Islet precursor cell (in vitro differentiated cells): Measurements from ENCODE around the gene MAST4.
"Not testable (repeated sequence)": the region's sequence is repeated elsewhere in the genome, so short reads cannot be mapped to it uniquely, and the experiment has no call there.

Experiments used
- DNase-seq: peaks from one replicate; pipeline ENCODE4 v3.0.0-alpha.2; 2018

Gene MAST4

DNA sequence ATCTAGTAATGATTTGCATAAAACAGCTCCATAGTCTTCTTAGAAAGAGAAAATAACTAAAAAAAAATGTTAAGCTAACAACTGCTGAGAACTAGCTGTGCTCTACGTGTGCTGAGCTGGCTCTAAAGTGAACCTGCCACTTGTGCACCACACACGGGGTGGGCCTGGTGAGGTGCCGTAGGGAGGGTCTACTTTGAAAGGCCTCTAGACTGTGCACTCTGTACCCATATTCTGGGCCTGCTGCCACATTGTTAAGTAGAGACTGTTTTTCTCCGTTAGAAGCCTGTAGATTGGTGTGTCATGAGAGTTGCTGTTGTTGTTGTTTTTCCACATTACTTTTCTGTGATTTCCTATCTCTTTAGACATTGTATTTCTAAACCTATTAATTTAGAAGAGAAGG lies 506.5 kb downstream of the MAST4 start:
- no peak for DNase-seq

DNA sequence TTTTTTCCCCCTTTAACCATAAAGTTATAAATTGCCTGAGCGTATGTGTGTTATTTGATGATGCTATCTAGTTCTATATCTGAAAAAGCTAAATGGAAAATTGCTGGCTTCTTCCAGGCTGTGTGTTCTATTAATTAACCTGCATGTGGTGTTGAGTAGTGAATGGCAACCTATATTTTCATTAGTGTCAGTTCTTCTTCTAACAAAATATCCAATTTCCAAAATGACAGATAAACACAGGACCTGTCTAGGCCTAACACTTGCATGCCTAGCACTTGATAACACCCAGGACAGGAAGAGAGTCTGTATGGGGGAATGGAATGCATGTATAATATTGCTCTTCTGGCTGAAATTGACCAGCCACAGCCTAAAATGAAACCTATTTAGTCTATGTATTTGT lies 508.7 kb downstream of the MAST4 start:
- DNase-seq, result no peak

- DNase-seq, result no peak
Observed at GRCh38 chr5:67105270-67105669, 509.1 kb downstream of the MAST4 start.

GRCh38 chr5:67106626-67107342 lies 510.6 kb downstream of the MAST4 start:
- no peak for DNase-seq

- DNase-seq, result no peak
Observed at GRCh38 chr5:67111779-67112178, 515.6 kb downstream of the MAST4 start.

DNA sequence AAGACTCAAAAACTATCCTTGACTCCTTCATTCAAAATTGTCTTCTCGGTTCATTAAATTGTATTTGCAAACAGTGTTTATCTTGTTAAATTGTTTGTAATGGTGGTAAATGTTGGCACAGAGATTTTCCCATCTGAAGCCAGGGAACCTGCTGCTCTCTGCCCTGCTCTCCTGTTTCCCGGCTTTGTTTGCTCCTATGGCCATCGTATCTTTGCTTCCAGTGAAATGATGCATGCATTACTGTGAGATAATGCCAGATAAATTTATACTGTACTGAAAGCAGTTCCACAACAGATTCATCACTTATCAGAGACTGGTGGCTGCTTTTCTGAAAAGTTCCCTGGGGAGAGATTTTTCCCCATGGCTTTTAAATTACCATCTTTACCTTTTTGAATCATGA lies 519.1 kb downstream of the MAST4 start:
- DNase-seq, result no peak

DNA sequence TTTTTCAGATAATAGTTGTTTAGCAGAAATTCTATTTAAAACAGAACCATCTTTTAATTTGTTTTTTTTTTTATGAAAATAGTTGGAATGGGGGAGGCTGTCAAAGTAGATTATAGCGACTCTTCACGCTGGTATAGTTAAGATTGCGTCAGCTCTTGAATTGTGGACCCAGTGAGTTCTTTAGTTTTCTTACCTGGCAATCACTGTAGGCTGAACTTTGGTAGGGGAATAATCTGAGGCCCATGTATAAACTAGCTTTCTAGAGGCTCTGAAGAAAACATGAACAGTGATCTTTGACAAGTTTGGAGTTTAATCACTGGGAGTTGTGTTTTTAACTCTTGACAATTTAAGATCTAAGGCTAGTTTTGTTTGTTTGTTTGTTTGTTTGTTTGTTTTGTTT lies 519.6 kb downstream of the MAST4 start:
- no peak for DNase-seq

GRCh38 chr5:67118050-67118620 lies 521.9 kb downstream of the MAST4 start:
- no peak for DNase-seq

DNA sequence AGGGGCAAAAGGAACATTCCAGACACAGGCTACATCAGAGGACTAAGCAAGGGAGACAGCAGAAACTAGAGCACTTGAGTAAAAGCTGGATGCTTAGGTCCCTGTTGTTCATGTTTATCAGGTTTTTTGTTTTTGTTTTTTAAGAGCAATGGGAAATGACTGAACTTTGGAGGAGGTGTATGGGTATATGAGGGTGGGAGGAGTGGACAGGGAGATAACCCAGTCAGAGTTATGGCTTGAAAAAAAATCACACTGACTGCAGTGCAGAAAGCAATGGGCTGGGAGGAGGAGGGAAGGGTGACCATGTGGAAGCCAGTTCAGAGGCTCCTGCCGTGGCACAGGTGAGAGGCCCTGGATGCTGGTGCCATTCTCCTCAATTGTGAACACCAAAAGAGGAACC lies 522.8 kb downstream of the MAST4 start:
- DNase-seq, result no peak

DNA sequence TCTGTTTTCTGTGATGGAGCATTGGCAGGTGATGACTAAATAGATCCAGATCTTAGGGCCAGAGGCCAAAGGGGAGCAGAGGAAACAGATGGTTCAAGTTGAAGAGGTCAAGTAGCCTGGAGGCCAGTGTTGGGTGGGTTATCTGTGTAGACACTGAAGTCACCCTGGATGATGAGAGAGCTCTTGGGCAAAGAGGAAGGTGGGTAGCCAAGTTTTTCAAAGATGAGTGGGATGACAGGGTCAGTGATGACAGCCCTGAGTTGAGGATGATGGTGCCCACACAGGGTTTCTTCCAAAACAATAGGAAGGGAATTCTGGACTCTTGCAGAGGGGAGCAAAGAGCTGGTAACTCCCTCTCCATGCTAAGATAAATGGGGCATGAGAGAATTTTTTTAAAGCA lies 523.8 kb downstream of the MAST4 start:
- DNase-seq, result no peak

DNA sequence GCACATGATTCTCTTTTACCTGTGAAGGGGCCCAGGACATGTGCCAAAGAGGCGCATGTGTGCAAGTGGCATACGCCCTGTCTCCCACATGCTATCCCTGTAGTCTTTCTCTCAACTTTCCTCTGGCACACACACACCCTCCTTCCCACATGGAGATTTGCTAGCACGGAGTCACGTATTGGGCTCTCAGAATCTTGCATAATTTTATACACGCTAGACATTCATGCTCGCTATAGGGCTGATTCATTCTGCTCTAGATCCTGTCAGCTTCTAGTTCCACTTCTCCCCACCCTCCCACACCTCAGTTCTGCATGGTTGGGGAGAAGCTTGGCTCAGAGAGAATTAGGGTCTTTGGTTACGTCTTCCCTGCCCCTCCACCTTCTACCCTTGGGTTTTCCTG lies 527.6 kb downstream of the MAST4 start:
- DNase-seq, result no peak

GRCh38 chr5:67124556-67124955 lies 528.4 kb downstream of the MAST4 start:
- no peak for DNase-seq

- not testable (repeated sequence) for DNase-seq
Observed at GRCh38 chr5:67127347-67127895, 531.2 kb downstream of the MAST4 start.

- no peak for DNase-seq
Observed at GRCh38 chr5:67129768-67130167, 533.6 kb downstream of the MAST4 start.

DNA sequence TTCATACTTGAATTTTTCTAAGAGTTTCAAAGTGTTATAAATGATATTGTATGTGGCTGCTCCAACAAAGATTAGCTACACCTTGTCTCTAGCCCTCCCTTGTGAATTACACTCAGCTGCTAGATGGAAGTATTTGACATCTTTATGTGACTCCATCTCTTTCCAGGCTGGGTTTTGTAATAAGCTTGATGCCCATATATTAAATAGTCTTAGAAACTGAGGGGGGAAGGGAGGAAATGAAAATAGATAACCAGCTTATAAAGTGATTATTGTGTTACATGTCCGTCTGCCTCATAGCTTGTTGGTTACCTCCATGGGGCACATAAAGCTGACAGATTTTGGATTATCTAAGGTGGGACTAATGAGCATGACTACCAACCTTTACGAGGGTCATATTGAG lies 537.0 kb downstream of the MAST4 start:
- DNase-seq, result no peak

- no peak for DNase-seq
Observed at GRCh38 chr5:67133776-67134175, 537.6 kb downstream of the MAST4 start.

- no peak for DNase-seq
Observed at GRCh38 chr5:67135381-67135984, 539.3 kb downstream of the MAST4 start.

DNA sequence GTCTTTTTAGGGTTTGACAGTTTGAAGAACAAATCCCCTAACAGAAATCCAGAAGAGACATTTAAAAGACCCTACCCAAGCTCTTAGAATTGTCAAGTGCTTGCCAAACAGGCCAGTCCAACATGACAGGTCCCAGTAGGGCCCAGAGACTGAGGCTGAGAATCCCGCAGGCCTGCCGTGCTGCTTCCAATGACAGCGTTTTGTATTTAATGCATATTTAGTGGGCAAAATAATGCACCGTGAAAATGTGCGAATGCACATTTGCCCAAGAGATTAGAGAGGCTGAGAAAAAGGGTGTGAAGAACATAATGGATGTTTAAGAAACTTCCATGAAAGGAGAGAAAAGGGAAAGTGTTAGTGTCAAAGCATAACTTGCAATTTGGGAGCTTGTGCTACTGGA lies 542.8 kb downstream of the MAST4 start:
- DNase-seq, result no peak

DNA sequence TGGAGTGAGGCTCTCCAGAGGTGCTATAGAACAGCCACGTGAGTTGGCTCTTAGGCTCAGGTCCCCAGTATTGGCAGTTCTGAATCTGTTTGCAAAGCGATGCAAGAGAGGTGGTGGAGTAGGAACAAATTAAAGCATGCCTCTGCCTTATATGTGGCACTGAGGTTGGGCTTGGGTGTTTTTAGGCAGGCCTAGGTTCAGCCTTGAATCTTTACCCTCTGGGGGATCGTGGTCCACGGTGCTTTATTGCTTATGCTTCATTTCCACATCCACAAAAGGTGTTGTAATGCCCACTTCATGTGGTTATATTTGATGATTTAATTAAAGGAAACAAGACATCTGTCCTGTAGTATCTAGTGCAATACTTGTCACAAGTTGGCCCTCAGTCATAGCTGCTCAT lies 544.2 kb downstream of the MAST4 start:
- DNase-seq, result no peak

GRCh38 chr5:67141644-67142043 lies 545.5 kb downstream of the MAST4 start:
- DNase-seq, result no peak

GRCh38 chr5:67142816-67143215 lies 546.6 kb downstream of the MAST4 start:
- DNase-seq, result no peak

- DNase-seq, result no peak
Observed at GRCh38 chr5:67143549-67143948, 547.4 kb downstream of the MAST4 start.

DNA sequence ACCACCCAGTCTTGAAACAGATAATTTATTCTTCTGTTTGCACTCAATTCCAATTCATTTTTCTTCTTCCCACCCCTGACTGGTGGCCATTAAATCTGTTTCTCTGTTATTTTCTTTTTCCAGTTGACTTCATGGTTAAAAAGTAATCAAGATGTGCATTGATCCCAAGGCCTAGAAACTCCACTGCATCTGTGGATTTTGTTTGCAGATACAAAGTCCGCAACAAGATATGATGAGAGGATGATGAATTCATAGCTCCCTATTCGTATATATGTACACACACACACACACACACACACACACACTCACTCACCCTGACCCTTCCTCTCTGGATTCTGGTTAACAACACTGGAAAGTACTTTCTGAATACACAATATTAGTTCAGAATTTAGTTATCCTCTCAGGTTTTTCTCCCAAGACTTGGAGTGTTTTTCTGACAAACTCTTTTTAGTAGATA lies 548.0 kb downstream of the MAST4 start:
- DNase-seq, result no peak

GRCh38 chr5:67146574-67146973 lies 550.4 kb downstream of the MAST4 start:
- no peak for DNase-seq
